ENCODE data around the gene ST8SIA6. TPM values are rescaled to one million over a fixed set of nuclear protein-coding genes. Genes with fewer than 3 reads are reported as not detected.

ST8SIA6 gene
- total RNA-seq, 1 donor from 2014 or later, result 0.79 TPM

GRCh38 chr10:17272648-17273047 lies 181.7 kb downstream of the ST8SIA6 start:
- no peak for DNase-seq (ENCODE audit: low read depth, low spot score)

Other genes starting within 250 kb of the ST8SIA6 start
- 5,223 and 8,926 TPM in 2 replicates for gene VIM, start 226.4 kb downstream of the ST8SIA6 start, total RNA-seq
- gene HACD1, start 162.8 kb upstream of the ST8SIA6 start, total RNA-seq, result 25.8 and 33.4 TPM in 2 replicates
- 12.5 and 17.5 TPM in 2 replicates for gene STAM, start 189.6 kb upstream of the ST8SIA6 start, total RNA-seq

All from pulmonary artery endothelial cell (primary cell).